Neural cell (in vitro differentiated cells): ENCODE data around the gene FOXP4. TPM values are rescaled to one million over a fixed set of nuclear protein-coding genes. Genes with fewer than 3 reads are reported as not detected.
A peak's percentile ranks its signal among the peaks of the same experiment; 100 is the strongest.

Source experiments
- H2AFZ ChIP-seq: fragments of 200-600, 300-800 bp; sonication (generic), shearing (Covaris generic); 2 replicates; pipeline ENCODE4 v1.6.0; 2014; ENCODE audit warnings: low read depth, mild to moderate bottlenecking, antibody characterized with exemption, low read length, moderate library complexity
- H3F3A ChIP-seq: fragments of 200-600 bp; shearing (Covaris generic); 2 replicates; pipeline ENCODE4 v1.6.1; 2016; ENCODE audit warnings: mild to moderate bottlenecking, moderate library complexity, mixed read lengths, antibody characterized with exemption, low read length; ENCODE audit not compliant: insufficient read depth, poor library complexity, severe bottlenecking
- H3K27ac ChIP-seq: fragments of 200-600, 300-800 bp; sonication (generic), shearing (Covaris generic); 2 replicates; pipeline ENCODE4 v1.5.1; 2014; ENCODE audit warnings: mild to moderate bottlenecking, low read length, moderate library complexity
- H3K27me3 ChIP-seq: fragments of 300-800, 200-600 bp; sonication (generic), shearing (Covaris generic); 2 replicates; pipeline ENCODE4 v1.6.0; 2014; ENCODE audit warnings: mild to moderate bottlenecking, low read depth, low read length, moderate library complexity; ENCODE audit not compliant: insufficient read depth
- H3K36me3 ChIP-seq: fragments of 300-800, 200-600 bp; sonication (generic), shearing (Covaris generic); 2 replicates; pipeline ENCODE4 v1.5.1; 2014; ENCODE audit warnings: mild to moderate bottlenecking, antibody characterized with exemption, low read length, moderate library complexity; ENCODE audit not compliant: insufficient read depth
- H3K4me2 ChIP-seq: fragments of 300-800, 200-600 bp; sonication (generic), shearing (Covaris generic); 2 replicates; pipeline ENCODE4 v1.6.0; 2014; ENCODE audit warnings: mild to moderate bottlenecking, low read length
- H3K4me3 ChIP-seq: fragments of 300-800, 200-600 bp; sonication (generic), shearing (Covaris generic); 2 replicates; pipeline ENCODE4 v1.5.1; 2014; ENCODE audit warnings: mild to moderate bottlenecking, low read length, moderate library complexity
- H3K79me2 ChIP-seq: fragments of 200-600 bp; shearing (Covaris generic); replicated peaks from 2 replicates; pipeline ENCODE4 v1.6.0; 2014; ENCODE audit warnings: mild to moderate bottlenecking, low read length, moderate library complexity; ENCODE audit not compliant: insufficient read depth
- H3K9ac ChIP-seq: fragments of 300-800, 200-600 bp; sonication (generic), shearing (Covaris generic); 2 replicates; pipeline ENCODE4 v1.6.1; 2016; ENCODE audit warnings: mild to moderate bottlenecking, low read length, mixed read lengths
- H3K9me2 ChIP-seq: fragments of 200-600 bp; shearing (Covaris generic); 2 replicates; pipeline ENCODE4 v1.6.1; 2016; ENCODE audit warnings: mild to moderate bottlenecking, low read length, mixed read lengths; ENCODE audit not compliant: insufficient read depth
- H3K9me3 ChIP-seq: fragments of 200-600, 300-800 bp; sonication (generic), shearing (Covaris generic); 2 replicates; pipeline ENCODE4 v1.6.1; 2016; ENCODE audit warnings: mild to moderate bottlenecking, mixed run types, low read length, moderate library complexity, mixed read lengths
- H4K20me1 ChIP-seq: fragments of 200-600 bp; shearing (Covaris generic); 2 replicates; pipeline ENCODE4 v1.6.1; 2016; ENCODE audit warnings: mild to moderate bottlenecking, mixed run types; ENCODE audit not compliant: insufficient read depth
- CTCF ChIP-seq: fragments of 450-650 bp; IDR thresholded peaks from 2 replicates; pipeline ENCODE4 v1.5.1; 2014; ENCODE audit warnings: antibody characterized with exemption, mild to moderate bottlenecking, moderate library complexity; ENCODE audit not compliant: poor library complexity, severe bottlenecking
- EP300 ChIP-seq: fragments of 450-650 bp; conservative IDR thresholded peaks from 2 replicates; pipeline ENCODE4 v1.6.1; 2014; ENCODE audit warnings: antibody characterized with exemption, mild to moderate bottlenecking, moderate library complexity; ENCODE audit not compliant: poor library complexity, severe bottlenecking
- EZH2 ChIP-seq: fragments of 200-600, 300-800 bp; shearing (Covaris generic), sonication (generic); IDR thresholded peaks from 2 replicates; pipeline ENCODE4 v1.6.1; 2014; ENCODE audit warnings: antibody characterized with exemption, low read length, borderline replicate concordance, mild to moderate bottlenecking; ENCODE audit not compliant: insufficient read depth, poor library complexity, severe bottlenecking
- MXI1 ChIP-seq: fragments of 450-650 bp; conservative IDR thresholded peaks from 2 replicates; pipeline ENCODE4 v1.6.1; 2014; ENCODE audit warnings: antibody characterized with exemption, mild to moderate bottlenecking; ENCODE audit not compliant: poor library complexity, severe bottlenecking
- POLR2AphosphoS5 ChIP-seq: IDR thresholded peaks from 2 replicates; pipeline ENCODE4 v1.6.1; 2012
- RAD21 ChIP-seq: fragments of 450-650 bp; conservative IDR thresholded peaks from 2 replicates; pipeline ENCODE4 v1.6.1; 2014; ENCODE audit warnings: antibody characterized with exemption, mild to moderate bottlenecking, moderate library complexity
- SMC3 ChIP-seq: fragments of 450-650 bp; conservative IDR thresholded peaks from 2 replicates; pipeline ENCODE4 v1.6.1; 2014; ENCODE audit warnings: antibody characterized with exemption, mild to moderate bottlenecking, moderate library complexity; ENCODE audit not compliant: poor library complexity
- TAF1 ChIP-seq: IDR thresholded peaks from 2 replicates; pipeline ENCODE4 v1.6.1; 2012; ENCODE audit warnings: low read depth
- polyA minus RNA-seq: library from RNA; depleted of rRNA, polyadenylated mRNA; stranded (reverse); fragments of >200 nt; gene quantifications from 2 replicates; pipeline ENCODE4 v1.2.3, GENCODE V29; 2014
- polyA plus RNA-seq: library from polyadenylated mRNA; depleted of rRNA; stranded (reverse); fragments of >200 nt; gene quantifications from 2 replicates; pipeline ENCODE4 v1.2.3, GENCODE V29; 2014
- TF ChIP-seq, protein P1 (sequence below): IDR thresholded peaks from 2 replicates; pipeline ENCODE4 v1.6.1; 2012; ENCODE audit warnings: borderline replicate concordance

The FOXP4 gene
- polyA plus RNA-seq, result 7.1 and 9.7 TPM in 2 replicates
- 25.9 and 31.2 TPM in 2 replicates for polyA minus RNA-seq

DNA sequence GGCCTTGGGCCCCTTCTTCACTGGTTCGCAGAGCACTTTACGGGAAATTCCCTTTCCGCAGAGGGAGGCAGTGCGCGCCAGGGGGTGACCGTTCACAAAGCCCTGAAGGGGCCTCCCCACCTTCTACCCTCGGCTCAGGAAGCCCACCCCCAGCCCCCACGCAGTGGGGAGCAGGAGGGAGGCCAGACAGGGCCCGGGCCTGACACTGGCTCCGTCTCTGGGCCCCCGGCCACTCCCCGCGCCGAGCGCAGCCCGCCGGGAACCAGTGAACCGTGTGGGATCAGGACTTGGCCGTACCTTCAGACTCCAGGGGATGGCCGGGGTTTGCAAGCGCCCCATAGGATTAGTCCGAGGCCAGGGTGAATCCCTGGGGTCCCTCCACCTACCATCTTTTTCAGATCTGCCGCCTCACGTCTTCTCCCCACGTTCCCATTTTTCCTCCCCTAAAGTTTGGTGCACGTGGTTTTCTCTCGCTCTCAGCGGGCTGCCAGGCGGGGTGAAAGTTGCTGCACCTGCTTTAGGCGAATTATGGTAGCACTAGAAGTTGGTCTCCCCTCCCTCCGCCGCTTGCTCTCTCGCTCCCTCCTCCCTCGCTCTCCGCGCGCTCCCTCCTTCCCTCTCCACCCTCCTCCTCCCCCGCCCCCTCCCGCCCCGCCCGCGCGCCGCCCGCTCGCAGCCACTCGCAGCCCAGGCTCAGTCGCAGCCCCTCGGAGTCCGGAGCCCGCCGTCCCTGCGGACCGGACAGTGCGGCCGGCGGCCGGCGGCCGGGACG, at the start of gene FOXP4:
Gene FOXP4, plus strand, starts transcription at position 679 of the 772 bp plus-strand sequence. CDS start 19,380 bp downstream, outside the sequence.
- peaks cover 25% of the 10 kb centered on the region for H4K20me1 ChIP-seq
- H3K4me2 ChIP-seq, result peak within 1 kb of the TSS; percentile 65
- peak within 1 kb of the TSS; percentile 70 for H3K27ac ChIP-seq
- peaks cover 13% of the 10 kb centered on the region for H3K27me3 ChIP-seq
- peak within 1 kb of the TSS; percentile 93 for H3K4me3 ChIP-seq
- H3K9ac ChIP-seq, result peak within 1 kb of the TSS; percentile 80
- no peaks in the 10 kb centered on the region for H3K9me3 ChIP-seq
- no peaks in the 10 kb centered on the region for H3F3A ChIP-seq
- H3K36me3 ChIP-seq, result no peaks in the 10 kb centered on the region
- TF ChIP-seq SMC3 (peak; percentile 49), MXI1 (peak; percentile 90), POLR2AphosphoS5 (peak; percentile 30)
- TF ChIP-seq, protein P1, sequence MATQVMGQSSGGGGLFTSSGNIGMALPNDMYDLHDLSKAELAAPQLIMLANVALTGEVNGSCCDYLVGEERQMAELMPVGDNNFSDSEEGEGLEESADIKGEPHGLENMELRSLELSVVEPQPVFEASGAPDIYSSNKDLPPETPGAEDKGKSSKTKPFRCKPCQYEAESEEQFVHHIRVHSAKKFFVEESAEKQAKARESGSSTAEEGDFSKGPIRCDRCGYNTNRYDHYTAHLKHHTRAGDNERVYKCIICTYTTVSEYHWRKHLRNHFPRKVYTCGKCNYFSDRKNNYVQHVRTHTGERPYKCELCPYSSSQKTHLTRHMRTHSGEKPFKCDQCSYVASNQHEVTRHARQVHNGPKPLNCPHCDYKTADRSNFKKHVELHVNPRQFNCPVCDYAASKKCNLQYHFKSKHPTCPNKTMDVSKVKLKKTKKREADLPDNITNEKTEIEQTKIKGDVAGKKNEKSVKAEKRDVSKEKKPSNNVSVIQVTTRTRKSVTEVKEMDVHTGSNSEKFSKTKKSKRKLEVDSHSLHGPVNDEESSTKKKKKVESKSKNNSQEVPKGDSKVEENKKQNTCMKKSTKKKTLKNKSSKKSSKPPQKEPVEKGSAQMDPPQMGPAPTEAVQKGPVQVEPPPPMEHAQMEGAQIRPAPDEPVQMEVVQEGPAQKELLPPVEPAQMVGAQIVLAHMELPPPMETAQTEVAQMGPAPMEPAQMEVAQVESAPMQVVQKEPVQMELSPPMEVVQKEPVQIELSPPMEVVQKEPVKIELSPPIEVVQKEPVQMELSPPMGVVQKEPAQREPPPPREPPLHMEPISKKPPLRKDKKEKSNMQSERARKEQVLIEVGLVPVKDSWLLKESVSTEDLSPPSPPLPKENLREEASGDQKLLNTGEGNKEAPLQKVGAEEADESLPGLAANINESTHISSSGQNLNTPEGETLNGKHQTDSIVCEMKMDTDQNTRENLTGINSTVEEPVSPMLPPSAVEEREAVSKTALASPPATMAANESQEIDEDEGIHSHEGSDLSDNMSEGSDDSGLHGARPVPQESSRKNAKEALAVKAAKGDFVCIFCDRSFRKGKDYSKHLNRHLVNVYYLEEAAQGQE, result no peak
- H3K9me2 ChIP-seq, result no peaks in the 10 kb centered on the region
- peaks cover 42% of the 10 kb centered on the region for H3K79me2 ChIP-seq
- no peak within 1 kb of the TSS for H2AFZ ChIP-seq

DNA sequence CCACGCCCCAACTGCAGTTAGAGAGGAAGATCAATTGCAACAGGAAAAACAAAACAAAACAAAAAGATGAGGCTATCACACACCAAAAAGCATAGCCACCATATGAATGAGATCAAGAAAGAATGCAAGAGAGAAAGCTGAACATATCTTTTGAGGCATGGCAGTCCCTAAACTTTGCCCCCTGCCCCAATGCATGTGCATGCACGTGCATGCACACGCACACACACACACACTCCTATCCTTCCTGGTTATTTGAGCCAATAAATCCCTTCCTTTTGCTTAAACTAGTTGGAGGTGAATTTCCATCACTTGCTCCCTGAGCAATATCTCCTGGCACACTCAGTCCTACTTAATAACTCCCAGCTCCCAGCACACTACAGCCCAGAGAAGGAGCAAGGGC, 48.6 kb upstream of the FOXP4 start:
- Histone ChIP-seq H3K27ac (no peak overlapping the region), H3K9me3 (no peaks in the 10 kb centered on the region), H3K4me3 (no peak overlapping the region), H3K79me2 (no peaks in the 10 kb centered on the region), H2AFZ (no peak overlapping the region), H3K36me3 (no peaks in the 10 kb centered on the region), H3K9ac (no peak overlapping the region), H3K9me2 (no peaks in the 10 kb centered on the region), H4K20me1 (no peaks in the 10 kb centered on the region), H3K27me3 (peaks cover 4% of the 10 kb centered on the region), H3K4me2 (no peak overlapping the region), H3F3A (no peaks in the 10 kb centered on the region)
- TF ChIP-seq EP300, result no peak
- TF ChIP-seq SMC3, result no peak
- TF ChIP-seq MXI1, result no peak
- TF ChIP-seq, protein P1, result no peak
- TF ChIP-seq TAF1, result no peak
- TF ChIP-seq EZH2, result no peak
- no peak for TF ChIP-seq CTCF
- TF ChIP-seq POLR2AphosphoS5, result no peak
- TF ChIP-seq RAD21, result no peak
